Stimulated activated CD8-positive, alpha-beta memory T cell treated with anti-CD3 and anti-CD28 coated beads, Interleukin-12 subunit alpha, Interleukin-12 subunit beta, amount 100 ng/mL, for 24 hours (primary cell): ENCODE data around the gene SHE.

Source experiments
- DNase-seq: peaks from one replicate; pipeline ENCODE4 v3.0.0-alpha.2; 2020; ENCODE audit errors: extremely low read depth

SHE gene

GRCh38 chr1:154446789-154447188 lies 55.4 kb downstream of the SHE start:
- DNase-seq = no peak

- DNase-seq = no peak
These were observed 55.9 kb downstream of the SHE start for GRCh38 chr1:154446292-154446691.

DNA sequence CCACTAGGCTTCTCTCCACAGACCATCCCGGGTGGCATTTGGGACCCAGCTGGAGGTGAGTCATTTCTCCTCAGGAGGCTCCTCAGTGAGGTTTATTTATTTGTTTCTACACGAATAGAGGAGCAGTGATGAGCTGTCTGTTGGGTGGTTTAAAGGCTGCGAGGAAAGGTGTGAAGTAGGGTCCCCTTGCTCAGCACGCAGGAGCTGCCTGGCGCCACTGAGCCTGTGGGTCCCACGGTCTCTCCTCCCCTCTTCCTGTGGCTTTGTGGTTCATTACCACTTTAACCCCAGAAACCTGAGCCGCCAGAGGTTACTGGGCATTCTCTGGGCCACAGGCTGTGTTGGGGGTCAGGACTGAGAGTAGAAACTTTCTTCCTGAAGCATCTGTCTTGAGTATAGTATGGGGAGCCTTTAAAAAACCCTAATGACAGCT lies 57.2 kb downstream of the SHE start:
- DNase-seq = no peak

- no peak for DNase-seq
These were observed 58.8 kb downstream of the SHE start for GRCh38 chr1:154443274-154444013.

DNA sequence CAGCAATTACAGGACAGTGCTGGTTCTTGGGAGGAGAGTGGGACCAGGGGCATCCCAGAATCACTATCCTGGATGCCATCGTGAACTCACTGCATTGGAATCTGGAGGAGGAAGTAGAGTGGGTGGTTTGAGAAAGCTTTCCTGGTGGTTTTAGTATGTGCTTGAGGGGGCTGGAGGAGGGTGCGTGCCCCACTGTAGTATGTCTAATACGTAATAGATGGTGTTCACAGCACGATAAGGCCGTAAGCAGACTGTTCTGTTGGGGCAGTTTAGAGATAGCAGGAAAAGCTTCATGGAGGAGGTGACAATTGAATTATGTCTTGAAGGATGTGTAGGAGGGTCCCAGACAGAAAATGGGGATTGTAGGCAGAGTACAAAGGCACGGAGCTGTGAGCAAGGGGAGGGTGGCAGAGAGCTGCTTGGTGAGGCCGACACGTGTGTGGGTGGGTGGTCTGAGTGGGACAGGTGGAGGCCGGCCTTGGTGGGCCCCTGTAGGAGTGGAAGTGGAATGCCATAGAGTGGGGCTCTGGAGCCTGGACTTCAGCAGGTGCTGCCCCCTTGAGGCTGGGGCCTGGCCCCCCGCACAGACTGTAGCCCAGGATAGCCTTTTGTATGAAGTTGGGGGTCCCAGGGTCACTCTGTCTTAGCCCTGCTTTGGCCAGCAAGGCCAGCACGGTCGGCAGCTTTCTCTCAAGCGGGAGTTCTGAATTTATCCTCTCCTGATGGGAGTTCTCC lies 60.0 kb downstream of the SHE start:
- DNase-seq = no peak

- DNase-seq = no peak
These were observed 60.8 kb downstream of the SHE start for GRCh38 chr1:154441241-154441888.

- no peak for DNase-seq
These were observed 62.0 kb downstream of the SHE start for GRCh38 chr1:154440036-154440804.

DNA sequence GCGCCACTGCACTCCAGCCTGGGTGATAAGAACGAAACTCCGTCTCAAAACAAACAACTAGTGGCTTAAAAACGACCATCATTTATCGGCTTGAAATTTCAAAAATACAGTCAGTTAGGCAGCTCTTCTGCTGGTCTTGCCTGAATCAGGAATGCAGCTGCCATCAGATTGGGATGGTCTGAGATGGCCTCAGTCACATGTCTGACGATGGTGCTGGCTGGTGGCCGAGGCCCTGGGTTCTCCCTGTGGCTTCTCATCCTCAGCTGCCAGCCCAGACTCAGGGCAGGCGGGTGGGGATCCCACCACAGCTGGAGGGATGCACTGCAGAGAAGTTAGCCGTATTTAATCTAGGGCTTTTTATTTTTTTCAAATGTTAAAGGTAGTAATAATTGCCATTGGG lies 65.8 kb downstream of the SHE start:
- no peak for DNase-seq

GRCh38 chr1:154435599-154436200 lies 66.5 kb downstream of the SHE start:
- no peak for DNase-seq

DNA sequence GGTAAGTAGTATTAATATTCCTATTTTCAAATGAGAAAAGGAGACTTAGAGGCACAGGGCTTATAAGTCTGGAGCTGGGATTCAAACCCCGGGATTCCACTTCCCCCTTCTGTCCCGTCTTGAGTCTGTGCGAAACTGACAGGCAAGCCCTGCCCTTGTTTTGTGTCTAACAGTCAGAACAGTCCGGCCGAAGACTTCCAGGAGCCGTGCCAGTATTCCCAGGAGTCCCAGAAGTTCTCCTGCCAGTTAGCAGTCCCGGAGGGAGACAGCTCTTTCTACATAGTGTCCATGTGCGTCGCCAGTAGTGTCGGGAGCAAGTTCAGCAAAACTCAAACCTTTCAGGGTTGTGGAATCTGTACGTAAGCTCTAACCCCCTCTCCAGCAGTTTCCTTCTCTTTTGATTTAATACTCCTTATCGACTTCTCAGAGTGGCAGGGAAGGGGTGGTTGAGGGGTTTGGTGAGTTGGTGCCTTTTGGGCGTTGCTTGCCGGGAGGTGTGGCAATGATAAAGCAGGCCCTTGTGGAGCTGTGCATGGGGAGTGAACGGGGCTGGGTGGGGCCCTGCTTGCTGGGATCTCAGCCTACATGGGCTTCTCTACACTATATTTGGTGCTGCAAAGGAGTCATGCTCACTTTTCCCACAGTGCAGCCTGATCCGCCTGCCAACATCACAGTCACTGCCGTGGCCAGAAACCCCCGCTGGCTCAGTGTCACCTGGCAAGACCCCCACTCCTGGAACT lies 67.7 kb downstream of the SHE start:
- no peak for DNase-seq

DNA sequence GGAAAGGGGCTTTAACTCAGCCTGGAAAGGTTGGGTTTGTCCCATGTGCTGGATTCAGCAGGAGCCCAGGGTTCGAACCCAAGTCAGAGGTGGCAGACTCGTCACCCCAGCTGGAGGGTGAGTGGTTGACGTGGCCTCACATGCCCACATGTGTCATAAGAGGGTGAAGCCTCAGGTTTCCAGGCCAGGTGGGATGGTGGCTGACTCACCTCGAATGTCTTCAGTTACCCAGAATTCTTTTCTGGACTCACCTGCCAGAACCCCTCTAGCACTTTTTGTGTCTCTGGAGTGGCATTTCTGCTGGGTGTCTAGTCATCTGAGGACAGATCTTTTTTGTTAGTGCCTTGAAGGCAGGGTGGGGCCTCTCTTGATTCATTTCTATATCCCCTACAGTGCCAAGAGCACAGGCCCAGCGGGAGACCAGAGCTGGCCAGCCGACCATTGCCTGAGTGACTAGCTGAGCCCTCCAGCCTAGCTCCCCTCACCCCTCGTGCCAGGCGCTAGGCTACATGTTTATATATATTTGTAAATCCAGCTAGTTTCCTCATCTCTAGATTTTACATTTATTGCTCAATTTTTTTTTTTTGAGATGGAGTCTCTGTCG lies 68.9 kb downstream of the SHE start:
- no peak for DNase-seq

GRCh38 chr1:154431586-154432373 lies 70.4 kb downstream of the SHE start:
- no peak for DNase-seq

GRCh38 chr1:154430903-154431302 lies 71.3 kb downstream of the SHE start:
- no peak for DNase-seq

GRCh38 chr1:154429841-154430611 lies 72.2 kb downstream of the SHE start:
- DNase-seq = no peak
